GM12891 (cell line): Measurements from ENCODE around the gene SETD2.

Source experiments
- POLR2A ChIP-seq: IDR thresholded peaks from 2 replicates; pipeline ENCODE4 v1.6.1; 2011; ENCODE audit warnings: low read depth, low read length, control low read depth
- POLR2AphosphoS5 ChIP-seq: IDR thresholded peaks from 2 replicates; pipeline ENCODE4 v1.6.1; 2011; ENCODE audit warnings: low read depth, low read length, control low read depth
- TAF1 ChIP-seq: IDR thresholded peaks from 2 replicates; pipeline ENCODE4 v1.6.1; 2011; ENCODE audit warnings: low read depth, low read length, control low read depth

DNA sequence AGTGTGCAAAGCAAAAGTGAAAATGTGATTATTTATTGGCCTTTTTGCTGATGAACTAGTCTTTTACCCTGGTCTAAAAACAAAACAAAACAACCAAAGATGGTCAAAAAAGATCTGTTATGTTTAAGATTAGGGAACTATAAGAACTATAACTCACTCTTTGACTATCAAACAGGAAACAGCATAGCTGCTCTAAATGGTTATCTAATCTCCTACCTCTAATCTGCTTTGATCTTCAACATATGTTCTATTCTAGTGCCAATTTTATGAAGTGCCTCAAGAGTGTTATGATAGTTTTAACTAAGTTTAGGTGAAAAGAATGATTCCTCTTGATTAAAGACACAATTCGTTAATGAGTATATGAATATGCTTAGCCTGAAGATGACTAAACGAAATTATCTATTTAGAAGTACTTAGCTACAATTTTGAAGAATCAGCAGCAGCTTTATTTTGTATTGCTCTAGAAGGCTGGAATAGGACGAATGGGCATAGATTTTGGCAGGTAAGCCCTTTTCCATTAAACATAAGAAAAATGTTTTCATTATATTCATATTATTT, 46.0 kb downstream of the SETD2 start:
- TF ChIP-seq POLR2A: no peak
- no peak for TF ChIP-seq POLR2AphosphoS5
- no peak for TF ChIP-seq TAF1
